ENCODE results near the gene RFX4. TPM values are rescaled to one million over a fixed set of nuclear protein-coding genes. Genes with fewer than 3 reads are reported as not detected.

The RFX4 gene
- total and polyA plus RNA-seq, 2 donors (not counting 3 experiments of a cell fraction or from before 2014, with no cell fraction given): not detected

DNA sequence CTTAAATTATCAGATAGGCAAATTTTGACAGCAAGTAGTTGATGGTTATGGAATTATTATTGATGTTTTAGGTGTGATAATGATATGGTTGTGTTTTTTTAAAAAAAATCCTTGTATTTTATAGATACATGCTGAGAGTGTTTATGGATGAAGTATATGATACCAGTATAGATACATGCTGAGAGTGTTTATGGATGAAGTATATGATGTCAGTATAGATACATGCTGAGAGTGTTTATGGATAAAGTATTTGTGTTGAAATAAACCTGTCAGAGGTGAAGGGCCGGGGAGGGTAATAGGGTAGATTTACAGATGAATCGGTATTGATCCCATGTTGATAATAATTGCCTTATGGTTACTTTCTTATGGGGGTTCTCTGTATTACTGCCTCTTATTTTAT is 6.0 kb upstream of the RFX4 start:
- BruUV-seq (replicated peaks): no TSS peak
- no peak for TF ChIP-seq POLR2A (IDR thresholded peaks at IDR 0.05; ENCODE audit: low read depth, low read length)
- TF ChIP-seq, protein P1, sequence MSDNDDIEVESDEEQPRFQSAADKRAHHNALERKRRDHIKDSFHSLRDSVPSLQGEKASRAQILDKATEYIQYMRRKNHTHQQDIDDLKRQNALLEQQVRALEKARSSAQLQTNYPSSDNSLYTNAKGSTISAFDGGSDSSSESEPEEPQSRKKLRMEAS (IDR thresholded peaks at IDR 0.05; ENCODE audit: insufficient read depth, insufficient read length): no peak
- no peak for TF ChIP-seq MYC (IDR thresholded peaks at IDR 0.05; ENCODE audit: low read depth, low read length)
- TF ChIP-seq JUN (IDR thresholded peaks at IDR 0.05; ENCODE audit: borderline replicate concordance, insufficient read depth, insufficient read length, low read depth): no peak
- no peak for TF ChIP-seq FOS (IDR thresholded peaks at IDR 0.05; ENCODE audit: borderline replicate concordance, insufficient read depth, low read length)
- TF ChIP-seq POLR2AphosphoS5 (IDR thresholded peaks at IDR 0.05; ENCODE audit: insufficient read depth, low read depth, low read length): no peak
- TF ChIP-seq EZH2 (IDR thresholded peaks at IDR 0.05; ENCODE audit: borderline replicate concordance, low read depth, low read length, severe bottlenecking): no peak
- no peak for TF ChIP-seq GATA2 (IDR thresholded peaks at IDR 0.05; ENCODE audit: insufficient read depth, insufficient read length, low read depth, low read length)
- TF ChIP-seq, protein P2, sequence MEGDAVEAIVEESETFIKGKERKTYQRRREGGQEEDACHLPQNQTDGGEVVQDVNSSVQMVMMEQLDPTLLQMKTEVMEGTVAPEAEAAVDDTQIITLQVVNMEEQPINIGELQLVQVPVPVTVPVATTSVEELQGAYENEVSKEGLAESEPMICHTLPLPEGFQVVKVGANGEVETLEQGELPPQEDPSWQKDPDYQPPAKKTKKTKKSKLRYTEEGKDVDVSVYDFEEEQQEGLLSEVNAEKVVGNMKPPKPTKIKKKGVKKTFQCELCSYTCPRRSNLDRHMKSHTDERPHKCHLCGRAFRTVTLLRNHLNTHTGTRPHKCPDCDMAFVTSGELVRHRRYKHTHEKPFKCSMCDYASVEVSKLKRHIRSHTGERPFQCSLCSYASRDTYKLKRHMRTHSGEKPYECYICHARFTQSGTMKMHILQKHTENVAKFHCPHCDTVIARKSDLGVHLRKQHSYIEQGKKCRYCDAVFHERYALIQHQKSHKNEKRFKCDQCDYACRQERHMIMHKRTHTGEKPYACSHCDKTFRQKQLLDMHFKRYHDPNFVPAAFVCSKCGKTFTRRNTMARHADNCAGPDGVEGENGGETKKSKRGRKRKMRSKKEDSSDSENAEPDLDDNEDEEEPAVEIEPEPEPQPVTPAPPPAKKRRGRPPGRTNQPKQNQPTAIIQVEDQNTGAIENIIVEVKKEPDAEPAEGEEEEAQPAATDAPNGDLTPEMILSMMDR (IDR thresholded peaks at IDR 0.05; ENCODE audit: extremely low read depth in 1 of 2, insufficient read depth in 1 of 2, low read depth in 1 of 2, low read length in 2 of 2): no peak

More for the DNA sequence above, 6.0 kb upstream of the RFX4 start:
- no peaks in the 10 kb centered on the region for H3K4me1 ChIP-seq (ENCODE audit: control insufficient read depth, extremely low read depth, insufficient read depth, low read length)
- H3K4me2 ChIP-seq (ENCODE audit: insufficient read depth, low read length): no peak overlapping the region
- DNase-seq (ENCODE audit: low read depth, low spot score) (no peak), FAIRE-seq (no peak)
- H3K27me3 ChIP-seq (ENCODE audit: control insufficient read depth in 2 of 2, insufficient read depth in 2 of 2, low read length in 2 of 2): peaks cover 30% of the 10 kb centered on the region in 2 experiments
- H3K27ac ChIP-seq (ENCODE audit: insufficient read depth, low read depth, low read length): no peak overlapping the region
- no peak overlapping the region for H3K4me3 ChIP-seq (replicated peaks in 1 of 3; ENCODE audit: insufficient read depth in 1 of 3, low read depth in 1 of 3, low read length in 3 of 3)
- no peak overlapping the region for H3K9ac ChIP-seq (replicated peaks; ENCODE audit: extremely low read depth, insufficient read depth, low read length)
- H2AFZ ChIP-seq (ENCODE audit: low read depth, low read length): no peak overlapping the region
- H4K20me1 ChIP-seq (replicated peaks; ENCODE audit: control insufficient read depth, extremely low read depth, insufficient read depth, low read length): no peaks in the 10 kb centered on the region
- dilution Hi-C loops (cut with MboI; ENCODE audit: extremely low pct_ligation_motif_present, low sequenced_read_pairs) (no loop called here), intact Hi-C loops (cut with micrococcal nuclease) (no loop called here)
- H3K9me1 ChIP-seq (replicated peaks; ENCODE audit: control insufficient read depth, extremely low read depth, insufficient read depth, low read length): no peaks in the 10 kb centered on the region
- H3K79me2 ChIP-seq (ENCODE audit: control insufficient read depth, insufficient read depth, low read length): no peaks in the 10 kb centered on the region
- H3K9me3 ChIP-seq (replicated peaks; ENCODE audit: control insufficient read depth, insufficient read depth, low read length): no peaks in the 10 kb centered on the region
- H3K36me3 ChIP-seq (ENCODE audit: control insufficient read depth in 2 of 2, extremely low read depth in 1 of 2, insufficient read depth in 2 of 2, low read length in 2 of 2): no peaks in the 10 kb centered on the region
- ChIA-PET POLR2A (no interaction called here), CTCF (no interaction called here)

All from endothelial cell of umbilical vein (primary cell).